Left lung (tissue), 10 donors: Measurements from ENCODE around the gene NPR1. TPM values are rescaled to one million over a fixed set of nuclear protein-coding genes. Genes with fewer than 3 reads are reported as not detected.

ENCODE experiments used
- ATAC-seq: fragments of 200-7000 bp; cut with Tn5 transposase; one replicate; pipeline ENCODE4 v1.9.1; 2020; ENCODE audit warnings: moderate library complexity
- DNase-seq, 4 donors: peaks; one replicate each; pipeline ENCODE4 v3.0.0-alpha.2; 2013 to 2020
- H3K27ac ChIP-seq, 2 donors: fragments of 200-600 bp; sonication (generic) in 1 of 2; one replicate each; pipeline versions ENCODE4 v1.5.0 to v1.8.0; 2020 to 2021
- H3K27me3 ChIP-seq, 2 donors: fragments of 200-600 bp; sonication (generic) in 1 of 2; one replicate each; pipeline versions ENCODE4 v1.5.0 to v1.8.0; 2020 to 2021
- H3K36me3 ChIP-seq, 2 donors: fragments of 200-600 bp; sonication (generic) in 1 of 2; one replicate each; pipeline versions ENCODE4 v1.5.0 to v1.8.0; 2020 to 2021
- H3K4me1 ChIP-seq, 2 donors: fragments of 200-600 bp; one replicate each; pipeline ENCODE4 v1.8.0; 2021
- H3K4me3 ChIP-seq, 2 donors: fragments of 200-600 bp; sonication (generic) in 1 of 2; one replicate each; pipeline versions ENCODE4 v1.5.0 to v1.8.0; 2020 to 2021; ENCODE audit warnings: mild to moderate bottlenecking in 1 of 2
- H3K9me3 ChIP-seq, 2 donors: fragments of 200-600 bp; sonication (generic) in 1 of 2; one replicate each; pipeline versions ENCODE4 v1.5.0 to v1.8.0; 2020 to 2021
- CTCF ChIP-seq, 2 donors: fragments of 200-600 bp; sonication (generic) in 1 of 2; IDR thresholded peaks; one replicate each; pipeline versions ENCODE4 v1.5.0 to v1.8.0; 2021; ENCODE audit warnings: antibody characterized with exemption in 2 of 2
- intact Hi-C, 2 donors: fragments of 100-400 bp; cut with DNase I; formaldehyde crosslinking; loops; one replicate each; pipeline versions ENCODE4 v1.11.2 to v1.14.2; 2022
- polyA plus RNA-seq, 6 donors: library from polyadenylated mRNA; unstranded; fragments of 120-200 nt; gene quantifications; one replicate each; pipeline ENCODE4 v1.2.1, GENCODE V29; 2013; ENCODE audit not compliant: insufficient read length in 6 of 6
- total RNA-seq, 2 donors: library from RNA; stranded (reverse); fragmentation: NEBNext Ultra II Directional; extraction: Animal tissue kit (Norgen Biotek cat#: 25700); gene quantifications; one replicate each; pipeline ENCODE4 v1.2.1, GENCODE V29; 2021
- donor health status: DM: no; HTN: yes; CAD: no.
- donor health status: DM: no; HTN: no; CAD: no.

NPR1 gene
- total and polyA plus RNA-seq, 8 donors, result 14.3 to 45.2 (median 19.1) TPM

DNA sequence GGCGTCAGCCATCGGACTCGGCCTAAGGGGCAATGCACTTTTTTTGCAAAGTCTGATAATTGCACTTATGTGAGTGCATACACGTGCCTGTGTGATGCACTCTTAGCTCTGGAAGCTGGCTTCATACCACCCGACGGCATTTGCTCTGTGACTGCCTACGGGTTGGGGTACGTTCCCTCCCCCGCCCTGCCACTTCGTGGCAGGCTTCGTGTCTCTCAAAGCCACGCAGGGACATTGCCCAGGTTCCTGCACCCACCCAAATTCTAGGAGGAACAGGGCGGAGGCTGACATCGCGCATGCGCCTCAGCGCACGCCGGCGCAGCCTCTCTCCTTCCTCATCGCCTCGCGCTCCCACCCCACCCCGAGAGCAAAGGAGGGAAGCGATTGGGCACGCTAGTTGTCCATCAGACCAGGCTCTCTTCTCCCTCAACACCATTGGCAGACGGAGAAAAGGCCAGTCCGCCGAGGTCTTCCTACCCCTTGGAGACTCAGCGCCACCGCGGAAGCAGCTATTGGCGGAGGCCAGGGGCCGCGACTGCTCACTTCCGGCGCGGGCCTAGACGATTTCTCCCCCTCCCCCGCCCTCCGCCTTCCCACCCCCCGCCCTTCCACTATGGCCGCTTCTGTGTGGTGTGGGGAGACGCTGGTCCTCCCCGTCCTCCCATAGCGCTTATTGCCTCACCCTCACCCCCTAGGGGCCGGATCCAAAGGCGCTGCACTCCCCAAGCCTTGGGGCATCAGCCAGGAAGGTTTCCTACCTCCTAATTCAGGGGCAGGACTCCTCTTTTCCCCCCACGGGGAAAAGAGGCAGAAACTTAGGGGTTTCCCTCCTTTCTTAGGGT lies 49.2 kb downstream of the NPR1 start, which contains the start of gene INTS3:
INTS3 (plus strand) TSS at position 588 of the 842 bp plus-strand sequence. CDS start 585 bp downstream, outside the sequence.
- Histone ChIP-seq H3K27me3 (no peaks in the 10 kb centered on the region), H3K9me3 (no peaks in the 10 kb centered on the region), H3K36me3 (no peaks in the 10 kb centered on the region), H3K27ac (peak within 1 kb of the TSS; percentile 91 to 96), H3K4me1 (peaks cover 9 to 30% of the 10 kb centered on the region in 2 donors), H3K4me3 (peak within 1 kb of the TSS; percentile 73 to 86)
- peak in 1 of 2 donors; percentile 12 for TF ChIP-seq CTCF (IDR thresholded peaks at IDR 0.05)
- peak; percentile 99 for ATAC-seq
- intact Hi-C loops, result no loop called here
- DNase-seq, result peak; percentile 99 to 100 (median 100)

DNA sequence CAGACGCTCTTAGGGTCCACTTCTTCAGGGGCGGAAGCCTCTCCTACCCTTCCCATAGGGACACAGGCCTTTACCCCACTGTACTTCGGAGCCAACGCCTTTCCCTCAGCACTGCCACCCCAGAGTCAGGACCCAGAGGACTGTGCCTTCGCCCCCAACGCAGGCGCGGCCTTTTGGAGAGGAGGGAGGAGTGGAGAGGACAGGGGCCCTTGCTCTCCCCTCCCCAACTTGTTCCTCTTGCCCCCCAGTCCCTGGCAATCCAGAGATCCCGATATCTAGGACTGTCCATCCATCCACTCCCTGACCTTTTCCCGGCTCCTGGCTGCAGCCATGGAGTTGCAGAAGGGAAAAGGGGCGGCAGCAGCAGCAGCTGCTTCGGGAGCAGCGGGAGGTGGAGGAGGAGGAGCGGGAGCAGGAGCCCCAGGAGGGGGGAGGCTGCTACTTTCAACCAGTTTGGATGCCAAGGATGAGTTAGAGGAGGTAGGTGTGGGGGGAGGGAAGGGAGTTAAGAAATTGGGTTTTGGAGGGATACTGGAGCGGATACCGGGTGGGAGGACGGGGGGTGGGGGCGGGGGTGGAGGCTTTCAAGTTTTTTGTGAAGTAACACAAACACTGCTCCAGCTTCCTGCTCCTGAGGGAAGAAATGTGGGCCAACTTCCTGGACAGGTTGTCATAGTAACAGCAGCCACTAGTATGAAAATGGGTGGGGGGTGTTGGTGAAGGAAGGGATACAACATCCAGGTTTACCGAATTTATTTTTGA lies 50.0 kb downstream of the NPR1 start:
- no peaks in the 10 kb centered on the region for H3K9me3 ChIP-seq
- TF ChIP-seq CTCF (IDR thresholded peaks at IDR 0.05), result no peak
- peak; percentile 11 for ATAC-seq
- DNase-seq, result peak; percentile 35 to 84 (median 52)
- H3K27ac ChIP-seq, result peak overlapping the region; percentile 91 to 96
- no peaks in the 10 kb centered on the region for H3K36me3 ChIP-seq
- H3K4me1 ChIP-seq, result peaks cover 9 to 35% of the 10 kb centered on the region in 2 donors
- no peaks in the 10 kb centered on the region for H3K27me3 ChIP-seq
- H3K4me3 ChIP-seq, result peak overlapping the region; percentile 73 to 86
- intact Hi-C loops, result no loop called here

DNA sequence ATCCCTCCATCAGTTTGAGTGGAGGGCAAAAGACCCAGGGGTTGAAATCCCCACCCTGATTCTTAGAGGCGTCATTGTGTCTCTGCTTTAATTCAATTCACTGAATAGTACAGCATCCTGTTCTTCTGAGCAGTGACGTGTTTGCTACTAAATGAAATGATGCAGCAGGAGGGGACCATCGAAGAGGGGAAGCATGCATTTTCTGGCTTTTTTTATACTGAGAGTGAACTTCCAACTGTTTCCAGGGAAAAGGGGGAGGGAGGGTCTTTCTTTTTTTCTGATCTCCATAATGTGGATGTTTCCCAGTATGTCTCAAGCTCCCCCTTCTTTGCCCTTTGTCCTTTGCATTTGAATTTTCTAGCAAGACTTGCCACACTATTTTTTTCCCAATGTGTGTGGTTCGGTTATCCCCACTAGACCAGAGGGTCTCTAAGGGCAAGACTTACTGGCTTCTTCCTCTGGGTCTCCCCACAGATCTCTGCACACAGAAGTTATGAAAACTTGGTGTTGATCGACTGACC lies 52.0 kb downstream of the NPR1 start:
- H3K4me3 ChIP-seq, result no peak overlapping the region
- no peaks in the 10 kb centered on the region for H3K9me3 ChIP-seq
- no peaks in the 10 kb centered on the region for H3K27me3 ChIP-seq
- intact Hi-C loops, result no loop called here
- H3K36me3 ChIP-seq, result no peaks in the 10 kb centered on the region
- H3K4me1 ChIP-seq, result peaks cover 18 to 55% of the 10 kb centered on the region in 2 donors
- peak overlapping the region; percentile 30 to 96 for H3K27ac ChIP-seq
- DNase-seq, result no peak
- no peak for TF ChIP-seq CTCF (IDR thresholded peaks at IDR 0.05)
- no peak for ATAC-seq

DNA sequence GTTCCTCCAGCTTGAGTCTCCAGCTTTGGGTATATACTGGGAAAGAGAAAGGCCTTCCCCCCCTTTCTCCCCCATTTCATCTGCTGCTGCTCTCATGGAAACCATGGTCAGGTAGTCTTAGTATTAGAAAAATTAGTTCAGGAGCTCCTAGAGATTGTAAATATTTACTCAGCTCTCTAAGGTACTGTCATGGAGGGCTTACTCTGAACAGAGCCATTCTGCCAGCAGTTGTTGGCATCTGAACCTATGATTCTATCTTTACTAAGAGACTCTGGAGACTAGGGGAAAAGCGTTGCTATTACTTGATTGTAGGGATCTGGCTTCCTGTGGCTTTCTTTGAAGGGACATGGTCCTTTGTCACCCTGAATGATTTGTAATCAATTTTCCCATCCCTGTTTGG lies 55.5 kb downstream of the NPR1 start:
- Histone ChIP-seq H3K36me3 (peaks cover 0 to 12% of the 10 kb centered on the region in 2 donors), H3K4me3 (no peak overlapping the region), H3K27me3 (no peaks in the 10 kb centered on the region), H3K9me3 (no peaks in the 10 kb centered on the region), H3K4me1 (peaks cover 17 to 57% of the 10 kb centered on the region in 2 donors), H3K27ac (peak overlapping the region; percentile 62 to 84)
- DNase-seq (peak in 1 of 4 donors; percentile 7), ATAC-seq (peak; percentile 82)
- intact Hi-C loops, result no loop called here
- TF ChIP-seq CTCF (IDR thresholded peaks at IDR 0.05), result no peak
